ENCODE measurements around the gene NLGN1.
"Not testable (repeated sequence)": the region's sequence is repeated elsewhere in the genome, so short reads cannot be mapped to it uniquely, and the experiment has no call there.

The NLGN1 gene

GRCh38 chr3:173589116-173589515, 191.6 kb downstream of the NLGN1 start:
- DNase-seq (ENCODE audit: low read depth): no peak
- TF ChIP-seq, protein P1, sequence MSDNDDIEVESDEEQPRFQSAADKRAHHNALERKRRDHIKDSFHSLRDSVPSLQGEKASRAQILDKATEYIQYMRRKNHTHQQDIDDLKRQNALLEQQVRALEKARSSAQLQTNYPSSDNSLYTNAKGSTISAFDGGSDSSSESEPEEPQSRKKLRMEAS (IDR thresholded peaks at IDR 0.05; ENCODE audit: low read depth, low read length): no peak
- no peak for TF ChIP-seq POLR2A (IDR thresholded peaks at IDR 0.05; ENCODE audit: extremely low read depth, insufficient read length)
- no peak for TF ChIP-seq CTCF (IDR thresholded peaks at IDR 0.05; ENCODE audit: low read depth, low read length)
- no peak for TF ChIP-seq MYC (IDR thresholded peaks at IDR 0.05; ENCODE audit: low read depth, low read length)
- no peak overlapping the region for H3K4me3 ChIP-seq (ENCODE audit: low read depth, low read length)

DNA sequence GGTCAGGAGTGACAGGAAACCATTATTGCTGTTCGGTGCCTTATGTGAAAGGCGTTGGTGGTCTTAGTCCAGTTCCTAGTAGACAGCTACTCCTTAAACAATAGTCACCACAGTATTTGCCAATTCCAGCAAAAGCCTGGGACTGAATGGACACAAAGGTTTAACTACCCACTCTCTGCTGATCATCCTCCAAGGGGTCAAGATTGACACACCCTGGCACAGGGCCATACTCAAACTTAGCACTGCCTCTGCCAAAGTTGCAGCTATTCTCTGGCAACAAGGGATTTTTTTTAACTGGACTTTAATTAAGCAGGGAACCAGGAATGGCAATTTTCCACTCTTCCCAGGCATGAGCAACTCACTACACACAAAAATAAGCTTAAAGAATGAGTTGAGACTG, 193.9 kb downstream of the NLGN1 start:
- no peak for TF ChIP-seq CTCF (IDR thresholded peaks at IDR 0.05; ENCODE audit: low read depth, low read length)
- no peak for DNase-seq (ENCODE audit: low read depth)
- no peak overlapping the region for H3K4me3 ChIP-seq (ENCODE audit: low read depth, low read length)

DNA sequence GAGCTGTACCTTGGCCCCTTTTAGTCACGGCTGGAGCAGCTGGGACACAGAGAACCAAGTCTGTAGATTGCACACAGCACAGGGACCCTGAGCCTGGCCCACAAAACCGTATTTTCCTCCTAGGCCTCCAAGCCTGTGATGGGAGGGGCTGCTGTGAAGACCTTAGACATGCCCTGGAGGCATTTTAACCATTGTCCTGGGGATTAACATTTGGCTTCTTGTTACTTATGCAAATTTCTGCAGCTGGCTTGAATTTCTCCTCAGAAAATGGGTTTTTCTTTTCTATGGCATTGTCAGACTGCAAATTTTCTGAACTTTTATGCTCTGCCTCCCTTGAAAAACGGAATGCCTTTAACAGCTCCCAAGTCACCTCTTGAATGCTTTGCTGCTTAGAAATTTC, 197.3 kb downstream of the NLGN1 start:
- not testable (repeated sequence) for H3K4me3 ChIP-seq (ENCODE audit: low read depth, low read length); DNase-seq (ENCODE audit: low read depth)

DNA sequence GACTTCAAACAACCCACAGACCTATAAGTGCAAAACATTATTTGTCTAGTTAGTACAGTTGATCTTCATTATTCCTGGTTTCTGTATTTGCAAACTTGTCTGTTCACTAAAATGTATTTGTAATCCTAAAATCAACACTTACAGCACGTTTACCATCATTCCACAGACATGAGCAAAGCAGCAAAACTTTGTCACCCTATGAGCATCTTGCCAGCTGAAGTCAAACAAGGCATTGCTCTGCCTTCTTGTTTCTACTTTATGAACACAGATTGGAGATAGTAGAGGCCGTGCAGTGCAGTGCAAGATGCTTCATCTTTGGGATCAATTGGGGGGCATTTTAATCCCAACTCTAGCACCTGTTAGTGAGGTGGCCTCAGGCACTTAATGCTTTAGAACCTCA, 202.1 kb downstream of the NLGN1 start:
- no peak for DNase-seq (ENCODE audit: low read depth)
- TF ChIP-seq MYC (IDR thresholded peaks at IDR 0.05; ENCODE audit: low read depth, low read length): no peak
- no peak for TF ChIP-seq POLR2A (IDR thresholded peaks at IDR 0.05; ENCODE audit: extremely low read depth, insufficient read length)
- TF ChIP-seq CTCF (IDR thresholded peaks at IDR 0.05; ENCODE audit: low read depth, low read length): no peak
- TF ChIP-seq, protein P1 (IDR thresholded peaks at IDR 0.05; ENCODE audit: low read depth, low read length): no peak
- no peak overlapping the region for H3K4me3 ChIP-seq (ENCODE audit: low read depth, low read length)

- TF ChIP-seq CTCF (IDR thresholded peaks at IDR 0.05; ENCODE audit: low read depth, low read length) (no peak), POLR2A (IDR thresholded peaks at IDR 0.05; ENCODE audit: extremely low read depth, insufficient read length) (no peak), MYC (IDR thresholded peaks at IDR 0.05; ENCODE audit: low read depth, low read length) (no peak)
- TF ChIP-seq, protein P1 (IDR thresholded peaks at IDR 0.05; ENCODE audit: low read depth, low read length): no peak
- no peak overlapping the region for H3K4me3 ChIP-seq (ENCODE audit: low read depth, low read length)
- DNase-seq (ENCODE audit: low read depth): no peak
These were observed 217.0 kb downstream of the NLGN1 start for GRCh38 chr3:173614522-173614921.

DNA sequence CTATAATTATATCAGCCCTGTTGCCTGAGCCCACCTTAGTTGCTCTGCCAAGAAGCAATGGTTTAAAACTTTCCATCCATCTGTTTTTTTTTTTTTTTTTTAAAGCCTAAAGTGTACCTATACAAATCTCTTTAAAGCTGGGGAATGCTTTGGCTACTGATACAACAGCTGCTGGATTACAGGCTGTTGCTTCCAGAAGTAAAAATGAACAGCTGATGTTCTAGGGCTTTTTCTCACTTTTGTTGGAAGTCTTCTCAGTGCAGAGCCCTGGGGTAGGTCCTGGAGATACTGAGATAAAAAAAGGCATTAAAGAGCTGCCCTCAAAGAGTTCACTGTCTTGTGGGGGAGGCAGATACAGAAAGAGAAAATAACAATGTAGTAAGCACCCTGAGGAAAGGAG, 218.1 kb downstream of the NLGN1 start:
- no peak overlapping the region for H3K4me3 ChIP-seq (ENCODE audit: low read depth, low read length)
- DNase-seq (ENCODE audit: low read depth): no peak
- TF ChIP-seq CTCF (IDR thresholded peaks at IDR 0.05; ENCODE audit: low read depth, low read length): no peak
- TF ChIP-seq, protein P1 (IDR thresholded peaks at IDR 0.05; ENCODE audit: low read depth, low read length): no peak
- TF ChIP-seq POLR2A (IDR thresholded peaks at IDR 0.05; ENCODE audit: extremely low read depth, insufficient read length): no peak
- no peak for TF ChIP-seq MYC (IDR thresholded peaks at IDR 0.05; ENCODE audit: low read depth, low read length)

Data from NB4 (cell line).